Measurements from ENCODE around the gene OR51V1.
"Not testable (repeated sequence)": the region's sequence is repeated elsewhere in the genome, so short reads cannot be mapped to it uniquely, and the experiment has no call there.

OR51V1 gene

GRCh38 chr11:5164807-5165206 is 35.7 kb downstream of the OR51V1 start:
- DNase-seq: not testable (repeated sequence)

- DNase-seq: not testable (repeated sequence)
Measured at GRCh38 chr11:5161045-5161444, 39.4 kb downstream of the OR51V1 start.

GRCh38 chr11:5160217-5160616 is 40.3 kb downstream of the OR51V1 start:
- DNase-seq: not testable (repeated sequence)

- DNase-seq: no peak
Measured at GRCh38 chr11:5159806-5160205, 40.7 kb downstream of the OR51V1 start.

GRCh38 chr11:5154657-5155056 is 45.8 kb downstream of the OR51V1 start, which contains the start of gene OR52A1:
Gene OR52A1 (minus strand): TSS chr11:5154757. CDS start chr11:5152369, 2,388 bp downstream.
- DNase-seq: no peak

GRCh38 chr11:5153574-5154431 is 46.7 kb downstream of the OR51V1 start:
- no peak for DNase-seq

- DNase-seq: no peak
Measured at GRCh38 chr11:5151713-5152153, 48.7 kb downstream of the OR51V1 start.
